Common myeloid progenitor, CD34-positive (primary cell): ENCODE measurements around the gene ACTR1A.

Source experiments
- CTCF ChIA-PET: fragments of 350-600 bp; sonication (Branson Sonifier 250); formaldehyde crosslinking; loops from one replicate; lab custom pipeline; 2021; ENCODE audit warnings: antibody characterized with exemption; lab: Charles Lee
- POLR2A ChIA-PET: fragments of 350-600 bp; sonication (Branson Sonifier 250); formaldehyde crosslinking; loops from one replicate; lab custom pipeline; 2021; ENCODE audit warnings: antibody characterized with exemption; lab: Charles Lee
- DNase-seq, 3 donors: peaks; one replicate each; pipeline versions ENCODE4 v3.0.0 to v3.0.0-alpha.2; 2013
- H3K27ac ChIP-seq, 2 experiments: 1 replicate in 1 of 2; 2 replicates in 1 of 2; pipeline ENCODE4 v1.7.0; 2013; ENCODE audit warnings: inconsistent platforms in 2 of 2, low read length in 2 of 2, mild to moderate bottlenecking in 2 of 2, low read depth in 1 of 2, moderate library complexity in 1 of 2; ENCODE audit not compliant: severe bottlenecking in 2 of 2, insufficient read depth in 1 of 2, poor library complexity in 1 of 2
- H3K27me3 ChIP-seq, 5 experiments: replicated peaks in 2 of 5; 1 replicate in 3 of 5; 2 replicates in 2 of 5; pipeline versions ENCODE4 v1.6.1 to v1.7.0; 2013; ENCODE audit warnings: low read length in 4 of 5, mild to moderate bottlenecking in 2 of 5, moderate library complexity in 2 of 5, inconsistent platforms in 1 of 5; ENCODE audit not compliant: insufficient read depth in 5 of 5, control insufficient read depth in 4 of 5
- H3K36me3 ChIP-seq, 4 experiments: 1 replicate in 2 of 4; 2 replicates in 2 of 4; pipeline versions ENCODE4 v1.6.1 to v1.7.0; 2013; ENCODE audit warnings: low read length in 3 of 4, control low read depth in 1 of 4, mild to moderate bottlenecking in 1 of 4; ENCODE audit not compliant: control insufficient read depth in 4 of 4, insufficient read depth in 4 of 4
- H3K4me1 ChIP-seq, 4 experiments: 1 replicate in 3 of 4; 2 replicates in 1 of 4; pipeline versions ENCODE4 v1.6.1 to v1.7.1; 2013; ENCODE audit warnings: low read length in 3 of 4, mild to moderate bottlenecking in 3 of 4, control low read depth in 1 of 4, inconsistent platforms in 1 of 4, moderate library complexity in 1 of 4; ENCODE audit not compliant: control insufficient read depth in 4 of 4, insufficient read depth in 4 of 4; ENCODE audit errors: control extremely low read depth in 1 of 4
- H3K4me3 ChIP-seq, 7 experiments: 1 replicate in 4 of 7; 2 replicates in 3 of 7; pipeline versions ENCODE4 v1.5.1 to v1.7.0; 2013; ENCODE audit warnings: mild to moderate bottlenecking in 7 of 7, low read length in 6 of 7, moderate library complexity in 6 of 7, inconsistent platforms in 2 of 7, low read depth in 2 of 7, control low read depth in 1 of 7; ENCODE audit not compliant: insufficient read depth in 4 of 7, control insufficient read depth in 1 of 7; ENCODE audit errors: extremely low read depth in 1 of 7
- H3K9me3 ChIP-seq, 5 experiments: 1 replicate in 4 of 5; 2 replicates in 1 of 5; pipeline versions ENCODE4 v1.6.1 to v1.7.1; 2013; ENCODE audit warnings: low read length in 4 of 5, mild to moderate bottlenecking in 2 of 5, inconsistent platforms in 1 of 5, low read depth in 1 of 5, moderate library complexity in 1 of 5; ENCODE audit not compliant: control insufficient read depth in 4 of 5, insufficient read depth in 2 of 5; ENCODE audit errors: control extremely low read depth in 1 of 5
- WGBS: methylation state at CpG from one replicate; pipeline ENCODE4 v1.1.5; 2013; ENCODE audit not compliant: insufficient coverage; 5-methylcytosine and 5-hydroxymethylcytosine counted together

ACTR1A gene

DNA sequence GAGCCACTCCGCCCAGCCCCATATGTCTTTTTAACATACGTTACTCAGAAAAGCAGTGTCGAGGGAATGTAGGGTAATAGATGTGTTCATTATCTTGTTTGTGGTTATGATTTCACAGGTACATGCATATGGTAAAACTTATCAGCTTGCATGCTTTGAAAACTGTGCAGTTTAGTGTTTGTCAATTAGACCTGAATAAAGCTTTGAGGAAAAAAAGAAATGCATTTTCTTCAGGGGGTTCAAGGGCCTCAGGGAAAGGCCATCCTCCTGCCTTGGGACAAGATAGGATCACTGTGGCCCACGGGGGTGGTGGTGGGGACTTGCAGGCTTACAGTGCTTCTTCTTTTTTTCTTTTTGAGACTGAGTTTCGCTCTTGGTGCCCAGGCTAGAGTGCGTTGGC is 35.2 kb downstream of the ACTR1A start:
- DNase-seq, result no peak
- ChIA-PET CTCF (interaction anchor here (1.2 to 3.2 kb wide), 2 partner anchors 12 to 31 kb away, joined by 3 to 11 read pairs; no protein-coding TSS in a partner anchor), POLR2A (no interaction called here)
- Histone ChIP-seq H3K27ac (no peak overlapping the region), H3K27me3 (peaks cover 0 to 14% (median 0%) of the 10 kb centered on the region in 5 experiments), H3K36me3 (peaks cover 0 to 6% (median 0%) of the 10 kb centered on the region in 4 experiments), H3K4me3 (no peak overlapping the region), H3K4me1 (peaks cover 0 to 8% (median under 1%) of the 10 kb centered on the region in 4 experiments), H3K9me3 (no peaks in the 10 kb centered on the region)
- WGBS, result 100% methylated on average over 3 of the region's 6 CpGs

DNA sequence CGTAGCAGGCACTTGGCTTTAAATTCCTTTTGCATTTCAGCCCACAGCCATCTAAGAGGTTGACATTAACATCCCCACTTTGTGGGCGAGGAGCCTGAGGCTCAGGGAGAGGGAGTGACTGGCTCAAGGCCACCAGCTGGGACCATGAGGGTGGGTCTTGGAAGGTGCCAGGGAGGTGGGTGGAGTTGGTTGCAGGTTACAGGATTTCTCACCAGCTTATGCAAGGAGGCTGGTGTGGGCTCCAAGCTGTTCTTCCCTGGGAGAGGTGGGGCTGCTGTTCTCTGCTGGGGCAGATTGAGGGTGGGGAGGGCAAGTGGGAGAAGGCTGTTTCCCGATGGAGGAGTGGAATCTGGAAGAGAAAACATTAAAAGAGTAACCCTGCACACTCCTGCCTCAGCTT is 37.0 kb downstream of the ACTR1A start:
- 100% methylated on average over 1 of the region's 3 CpGs for WGBS

DNA sequence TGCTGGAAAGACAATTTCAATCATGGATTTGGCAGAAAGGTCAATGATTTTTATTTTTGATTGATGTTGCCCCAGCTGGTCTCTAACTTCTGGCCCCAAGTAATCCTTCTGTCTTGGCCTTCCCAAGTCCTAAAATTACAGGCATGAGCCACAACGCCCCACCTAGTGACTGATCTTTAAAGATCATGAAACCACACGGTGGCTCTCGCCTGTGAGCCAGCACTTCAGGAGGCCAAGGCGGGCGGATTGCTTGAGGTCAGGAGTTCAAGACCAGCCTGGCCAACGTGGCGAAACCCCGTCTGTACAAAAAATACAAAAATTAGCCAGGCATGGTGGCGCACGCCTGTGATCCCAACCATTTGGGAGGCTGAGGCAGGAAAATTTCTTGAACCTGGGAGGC is 38.5 kb downstream of the ACTR1A start:
- no peak overlapping the region for H3K4me3 ChIP-seq
- H3K27ac ChIP-seq, result no peak overlapping the region
- no peaks in the 10 kb centered on the region for H3K9me3 ChIP-seq
- H3K27me3 ChIP-seq, result peaks cover 0 to 18% (median 0%) of the 10 kb centered on the region in 5 experiments
- H3K36me3 ChIP-seq, result no peaks in the 10 kb centered on the region
- ChIA-PET POLR2A (interaction anchor here (1.8 kb wide), 1 partner anchor 13 kb away, joined by 12 read pairs; the partner anchor contains the start of gene C10orf95), CTCF (interaction anchor here (0.7 to 4.9 kb wide), 5 partner anchors 9 to 41 kb away, joined by 3 to 23 read pairs (median 12); no protein-coding TSS in a partner anchor)
- peaks cover 0 to 23% (median 15%) of the 10 kb centered on the region in 4 experiments for H3K4me1 ChIP-seq
- WGBS, result 90% methylated on average over 10 of the region's 10 CpGs
- DNase-seq, result no peak

More for the DNA sequence above, 37.0 kb downstream of the ACTR1A start:
- Histone ChIP-seq H3K36me3 (peaks cover 0 to under 1% (median 0%) of the 10 kb centered on the region in 4 experiments), H3K4me1 (peaks cover 0 to 23% (median 15%) of the 10 kb centered on the region in 4 experiments), H3K9me3 (no peaks in the 10 kb centered on the region), H3K4me3 (no peak overlapping the region), H3K27me3 (peaks cover 0 to 18% (median 0%) of the 10 kb centered on the region in 5 experiments), H3K27ac (no peak overlapping the region)
- DNase-seq, result no peak
- ChIA-PET CTCF (interaction anchor here (0.9 to 1.8 kb wide), 3 partner anchors 15 to 119 kb away, joined by 3 to 5 read pairs (median 3); partner anchors contain the start of gene C10orf95), POLR2A (no interaction called here)

DNA sequence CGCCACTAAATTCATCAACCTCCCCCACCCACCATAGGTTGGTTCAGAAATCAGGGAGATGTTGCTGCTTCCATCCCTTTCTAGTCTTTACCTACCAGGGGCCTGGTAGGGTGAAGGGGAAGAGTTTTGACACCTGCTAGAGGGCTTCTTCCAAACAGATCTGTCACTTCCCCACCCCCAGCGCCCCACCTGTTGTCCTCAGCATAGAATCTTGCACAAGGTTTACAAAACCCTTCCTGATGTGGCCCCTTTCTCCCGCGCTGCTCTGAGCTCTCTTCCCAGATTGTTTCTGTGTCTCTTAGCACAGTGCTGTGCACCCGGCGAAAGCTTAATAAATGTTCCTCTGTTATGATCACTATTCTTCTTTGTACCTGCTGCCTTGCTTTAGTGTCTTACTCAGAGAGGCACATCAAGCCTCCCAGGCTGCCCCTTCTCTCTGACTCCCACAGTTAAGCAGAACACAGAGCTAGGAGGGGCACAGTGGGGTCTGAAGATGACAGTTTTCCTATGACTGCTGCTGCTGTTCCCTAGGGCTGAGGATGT is 39.9 kb downstream of the ACTR1A start:
- Histone ChIP-seq H3K4me3 (no peak overlapping the region), H3K36me3 (no peaks in the 10 kb centered on the region), H3K27me3 (peaks cover 0 to 18% (median 0%) of the 10 kb centered on the region in 5 experiments), H3K4me1 (peaks cover 0 to 23% (median 15%) of the 10 kb centered on the region in 4 experiments), H3K9me3 (no peaks in the 10 kb centered on the region), H3K27ac (no peak overlapping the region)
- POLR2A ChIA-PET, result interaction anchor here (0.5 kb wide), 1 partner anchor 69 kb away, joined by 3 read pairs; no protein-coding TSS in a partner anchor
- DNase-seq, result no peak
- 74% methylated on average over 5 of the region's 6 CpGs for WGBS
- CTCF ChIA-PET, result interaction anchor here (1.3 to 4.9 kb wide), 6 partner anchors 11 to 234 kb away, joined by 4 to 23 read pairs (median 12); partner anchors contain the start of genes C10orf95 and CUEDC2

DNA sequence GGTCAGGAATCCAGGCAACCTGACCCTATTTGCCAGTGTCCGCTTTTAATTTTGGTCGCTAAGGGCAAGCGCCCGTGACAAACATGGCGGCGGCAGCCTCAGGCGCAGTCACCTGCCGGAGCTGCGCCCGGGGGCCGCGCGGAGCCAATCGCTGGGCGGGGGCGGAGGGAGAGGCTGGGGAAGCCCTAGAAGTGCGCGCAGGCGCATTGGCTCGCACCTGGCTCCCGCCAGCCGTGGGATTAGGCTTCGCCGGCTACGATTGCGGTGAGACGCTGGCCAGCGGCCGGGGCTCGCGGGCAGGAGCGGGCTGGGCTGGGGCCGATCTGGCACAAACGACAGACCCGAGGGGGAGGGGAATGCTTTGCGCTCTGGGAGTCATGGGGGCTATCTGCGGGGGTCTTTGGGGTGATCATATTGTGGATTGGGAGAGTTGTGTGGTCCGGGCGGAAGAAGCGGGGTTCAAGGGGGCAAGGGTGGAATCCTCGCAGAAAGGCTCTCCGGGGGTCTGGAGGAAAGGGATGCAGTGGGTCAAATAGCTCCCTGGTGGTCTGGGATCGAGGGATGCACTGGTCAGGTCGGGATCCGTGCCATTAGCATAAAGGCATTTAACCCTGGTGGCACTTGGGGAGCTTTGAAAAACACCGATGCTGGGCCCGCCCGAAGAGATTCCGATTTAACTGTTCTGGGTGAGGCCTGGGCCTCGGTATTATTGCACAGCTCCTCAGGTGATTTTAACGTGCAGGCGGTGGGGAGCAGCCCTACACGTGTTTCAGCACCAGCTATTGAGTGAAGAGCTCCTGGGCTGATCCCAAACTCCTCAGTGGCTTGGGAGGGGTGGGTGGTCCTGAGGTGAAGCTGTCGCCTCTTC is 41.1 kb downstream of the ACTR1A start:
- peaks cover 0 to 23% (median 15%) of the 10 kb centered on the region in 4 experiments for H3K4me1 ChIP-seq
- H3K27me3 ChIP-seq, result peaks cover 0 to 18% (median 0%) of the 10 kb centered on the region in 5 experiments
- peak overlapping the region in 1 of 2 experiments; percentile 58 for H3K27ac ChIP-seq
- 2% methylated on average over 39 of the region's 54 CpGs for WGBS
- H3K9me3 ChIP-seq, result no peaks in the 10 kb centered on the region
- POLR2A ChIA-PET, result interaction anchor here (1.0 kb wide), 1 partner anchor 42 kb away, joined by 3 read pairs; the partner anchor contains the start of gene SUFU
- peak; percentile 84 to 91 (median 89) for DNase-seq
- peaks cover 0 to 3% (median 3%) of the 10 kb centered on the region in 4 experiments for H3K36me3 ChIP-seq
- peak overlapping the region; percentile 49 to 83 (median 68) for H3K4me3 ChIP-seq
- CTCF ChIA-PET, result interaction anchor here (1.0 to 4.9 kb wide), 9 partner anchors 11 to 241 kb away, joined by 3 to 23 read pairs (median 5); partner anchors contain the start of genes C10orf95 and CUEDC2

DNA sequence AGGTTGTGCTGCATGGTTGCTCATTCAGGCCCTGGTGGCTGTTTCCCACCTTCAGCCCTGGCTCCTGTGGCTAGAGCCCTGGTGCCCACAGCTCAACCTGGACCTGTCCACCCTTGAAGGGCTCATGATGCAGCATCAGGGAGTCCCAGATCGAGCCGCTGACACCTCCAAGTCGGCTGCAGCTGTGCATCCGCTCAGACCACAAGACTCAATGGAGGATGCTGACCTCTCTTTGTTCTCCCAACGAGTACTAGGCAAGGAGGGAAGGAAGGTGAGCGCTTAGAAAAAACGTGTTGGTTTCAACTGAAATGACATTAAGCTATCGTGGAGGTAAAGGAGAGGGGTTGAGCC is 41.7 kb downstream of the ACTR1A start:
- Histone ChIP-seq H3K27ac (no peak overlapping the region), H3K4me1 (peaks cover 0 to 23% (median 15%) of the 10 kb centered on the region in 4 experiments), H3K27me3 (peaks cover 0 to 18% (median 0%) of the 10 kb centered on the region in 5 experiments), H3K36me3 (peaks cover 0 to 9% (median 5%) of the 10 kb centered on the region in 4 experiments), H3K4me3 (peak overlapping the region; percentile 49 to 83 (median 68)), H3K9me3 (no peaks in the 10 kb centered on the region)
- POLR2A ChIA-PET, result interaction anchor here (1.0 to 1.2 kb wide), 2 partner anchors 10 to 43 kb away, joined by 3 to 6 read pairs; partner anchors contain the start of genes C10orf95 and SUFU
- WGBS, result 20% methylated on average over 8 of the region's 8 CpGs
- no peak for DNase-seq
- CTCF ChIA-PET, result interaction anchor here (0.7 to 4.9 kb wide), 6 partner anchors 9 to 241 kb away, joined by 3 to 23 read pairs (median 4); partner anchors contain the start of gene C10orf95
